ENCODE measurements around the gene ZCCHC24. TPM values are rescaled to one million over a fixed set of nuclear protein-coding genes. Genes with fewer than 3 reads are reported as not detected.
A peak's percentile ranks its signal among the peaks of the same experiment; 100 is the strongest.

ZCCHC24 gene
- total RNA-seq, 4 donors from 2014 or later: 32.8 to 122 (median 37.7) TPM

- peak in 1 of 2 donors; percentile 9 for DNase-seq
- peaks cover 15 to 29% of the 10 kb centered on the region in 2 donors for H3K4me1 ChIP-seq
- intact Hi-C loops (cut with DNase I; ENCODE audit: low total_unique reads): no loop called here
- H3K27me3 ChIP-seq: no peaks in the 10 kb centered on the region
- no peaks in the 10 kb centered on the region for H3K36me3 ChIP-seq
- no peak overlapping the region for H3K4me3 ChIP-seq
- peak overlapping the region; percentile 37 to 46 for H3K27ac ChIP-seq
- no peaks in the 10 kb centered on the region for H3K9me3 ChIP-seq
- TF ChIP-seq CTCF (IDR thresholded peaks at IDR 0.05) (no peak), POLR2A (IDR thresholded peaks at IDR 0.05) (no peak)
These were observed 28.7 kb downstream of the ZCCHC24 start for GRCh38 chr10:79416578-79417255.

- no peaks in the 10 kb centered on the region for H3K27me3 ChIP-seq
- peak overlapping the region; percentile 20 to 46 for H3K27ac ChIP-seq
- no peaks in the 10 kb centered on the region for H3K9me3 ChIP-seq
- H3K4me3 ChIP-seq: no peak overlapping the region
- peak in 1 of 2 donors; percentile 9 for DNase-seq
- TF ChIP-seq CTCF (IDR thresholded peaks at IDR 0.05): no peak
- no peak for TF ChIP-seq POLR2A (IDR thresholded peaks at IDR 0.05)
- intact Hi-C loops (cut with DNase I; ENCODE audit: low total_unique reads): no loop called here
- H3K4me1 ChIP-seq: peaks cover 15 to 27% of the 10 kb centered on the region in 2 donors
- H3K36me3 ChIP-seq: no peaks in the 10 kb centered on the region
These were observed 29.5 kb downstream of the ZCCHC24 start for GRCh38 chr10:79415736-79416577.

GRCh38 chr10:79414714-79415113, 30.7 kb downstream of the ZCCHC24 start:
- no peaks in the 10 kb centered on the region for H3K27me3 ChIP-seq
- no peak for TF ChIP-seq CTCF (IDR thresholded peaks at IDR 0.05)
- TF ChIP-seq POLR2A (IDR thresholded peaks at IDR 0.05): no peak
- H3K4me3 ChIP-seq: no peak overlapping the region
- DNase-seq: no peak
- H3K36me3 ChIP-seq: no peaks in the 10 kb centered on the region
- peaks cover 18 to 19% of the 10 kb centered on the region in 2 donors for H3K4me1 ChIP-seq
- peak overlapping the region in 1 of 2 donors; percentile 41 for H3K27ac ChIP-seq
- intact Hi-C loops (cut with DNase I; ENCODE audit: low total_unique reads): no loop called here
- H3K9me3 ChIP-seq: no peaks in the 10 kb centered on the region

- no peak for TF ChIP-seq POLR2A (IDR thresholded peaks at IDR 0.05)
- no peak for TF ChIP-seq CTCF (IDR thresholded peaks at IDR 0.05)
- intact Hi-C loops (cut with DNase I; ENCODE audit: low total_unique reads): no loop called here
- Histone ChIP-seq H3K27me3 (no peaks in the 10 kb centered on the region), H3K27ac (peak overlapping the region; percentile 41 to 55), H3K36me3 (no peaks in the 10 kb centered on the region), H3K9me3 (no peaks in the 10 kb centered on the region), H3K4me3 (no peak overlapping the region), H3K4me1 (peaks cover 8 to 29% of the 10 kb centered on the region in 2 donors)
- DNase-seq: peak in 1 of 2 donors; percentile 31
These were observed 32.2 kb downstream of the ZCCHC24 start for GRCh38 chr10:79413196-79413595.

GRCh38 chr10:79412516-79412915, 32.9 kb downstream of the ZCCHC24 start:
- Histone ChIP-seq H3K27ac (peak overlapping the region; percentile 41 to 55), H3K27me3 (no peaks in the 10 kb centered on the region), H3K4me3 (no peak overlapping the region), H3K36me3 (no peaks in the 10 kb centered on the region), H3K4me1 (peaks cover 9 to 32% of the 10 kb centered on the region in 2 donors), H3K9me3 (no peaks in the 10 kb centered on the region)
- TF ChIP-seq CTCF (IDR thresholded peaks at IDR 0.05) (no peak), POLR2A (IDR thresholded peaks at IDR 0.05) (no peak)
- intact Hi-C loops (cut with DNase I; ENCODE audit: low total_unique reads): no loop called here
- peak in 1 of 2 donors; percentile 8 for DNase-seq
